K562 (cell line): ENCODE results near the gene ZNRF3. TPM values are rescaled to one million over a fixed set of nuclear protein-coding genes. Genes with fewer than 3 reads are reported as not detected.

Experiments
- ATAC-seq: fragments of 200-7000 bp; cut with Tn5 transposase; 3 replicates; pipeline ENCODE4 v1.9.1; 2020; ENCODE audit warnings: moderate library complexity
- BruUV-seq: library from RNA; stranded (reverse); fragments of 400-500 nt; replicated peaks from 2 replicates; lab custom pipeline; 2021; lab: Mats Ljungman, UMichigan
- CTCF ChIA-PET: fragments of 300-600 bp; formaldehyde crosslinking; extraction: SDS; loops from one replicate; lab custom pipeline; 2021; ENCODE audit warnings: low intra/inter-chr PET ratio; lab: Yijun Ruan, JAX
- POLR2A ChIA-PET: fragments of 300-600, 350-650 bp; sonication (Branson Sonifier 250); formaldehyde crosslinking; extraction: SDS; loops from one replicate; lab custom pipeline; 2021; ENCODE audit warnings: antibody characterized with exemption, inconsistent platforms; lab: Yijun Ruan, JAX
- DNase-seq, 4 experiments: peaks; one replicate each; pipeline versions ENCODE4 v3.0.0 to v3.0.0-alpha.2; 2011 to 2018; ENCODE audit warnings: low spot score in 3 of 4, mixed read lengths in 3 of 4; ENCODE audit errors: extremely low read depth in 1 of 4
- FAIRE-seq: peaks from 2 replicates; lab custom pipeline; 2011; peaks lifted over from hg19 to GRCh38; lab: Jason Lieb, UNC
- H2AFZ ChIP-seq: 2 replicates; pipeline ENCODE4 v1.6.0; 2011; ENCODE audit warnings: low read depth, low read length, control low read depth, inconsistent platforms
- H3K27ac ChIP-seq: fragments of 200-600 bp; 3 replicates; pipeline ENCODE4 v1.8.0; 2011; ENCODE audit warnings: low read depth, mild to moderate bottlenecking, control low read depth, inconsistent platforms, low read length, moderate library complexity, mixed read lengths; ENCODE audit errors: extremely low read depth
- H3K27me3 ChIP-seq, 2 experiments: fragments of 300-600 bp in 1 of 2; 2 replicates in 1 of 2; 3 replicates in 1 of 2; pipeline versions ENCODE4 v1.6.0 to v1.8.0; 2011; ENCODE audit warnings: inconsistent platforms in 2 of 2, low read length in 2 of 2, mild to moderate bottlenecking in 1 of 2, mixed read lengths in 1 of 2, moderate library complexity in 1 of 2; ENCODE audit not compliant: control insufficient read depth in 2 of 2, insufficient read depth in 2 of 2
- H3K36me3 ChIP-seq: fragments of 300-600 bp; 3 replicates; pipeline ENCODE4 v1.8.0; 2011; ENCODE audit warnings: mild to moderate bottlenecking, low read length, inconsistent platforms; ENCODE audit not compliant: control insufficient read depth, insufficient read depth
- H3K4me1 ChIP-seq, 2 experiments: fragments of 200-600 bp in 1 of 2; replicated peaks in 1 of 2; 2 replicates in 1 of 2; 3 replicates in 1 of 2; pipeline versions ENCODE4 v1.5.1 to v1.8.0; 2011; ENCODE audit warnings: inconsistent platforms in 2 of 2, low read length in 2 of 2, mild to moderate bottlenecking in 1 of 2, mixed read lengths in 1 of 2, moderate library complexity in 1 of 2; ENCODE audit not compliant: control insufficient read depth in 2 of 2, insufficient read depth in 2 of 2
- H3K4me2 ChIP-seq: 2 replicates; pipeline ENCODE4 v1.6.1; 2011; ENCODE audit warnings: low read length, control low read depth, inconsistent platforms, mixed read lengths; ENCODE audit not compliant: insufficient read depth
- H3K4me3 ChIP-seq: fragments of 200-600 bp; sonication (generic), shearing (Covaris generic); 2 replicates; pipeline ENCODE4 v1.5.1; 2016; ENCODE audit warnings: control low read depth, inconsistent platforms
- H3K79me2 ChIP-seq: fragments of 200-600 bp; 3 replicates; pipeline ENCODE4 v1.8.0; 2011; ENCODE audit warnings: low read length, inconsistent platforms; ENCODE audit not compliant: control insufficient read depth, insufficient read depth
- H3K9ac ChIP-seq, 2 experiments: 2 replicates each; pipeline versions ENCODE4 v1.6.0 to v1.6.1; 2011; ENCODE audit warnings: low read depth in 2 of 2, low read length in 2 of 2, control low read depth in 1 of 2, inconsistent platforms in 1 of 2, mild to moderate bottlenecking in 1 of 2, mixed read lengths in 1 of 2; ENCODE audit not compliant: insufficient read depth in 1 of 2
- H3K9me1 ChIP-seq: one replicate; pipeline ENCODE4 v1.6.0; 2011; ENCODE audit warnings: inconsistent platforms, mild to moderate bottlenecking, low read length, moderate library complexity; ENCODE audit not compliant: control insufficient read depth, insufficient read depth
- H3K9me3 ChIP-seq: replicated peaks from 2 replicates; pipeline ENCODE4 v1.5.1; 2011; ENCODE audit warnings: low read depth, low read length, inconsistent platforms; ENCODE audit not compliant: control insufficient read depth, insufficient read depth
- H4K20me1 ChIP-seq: replicated peaks from 2 replicates; pipeline ENCODE4 v1.6.1; 2011; ENCODE audit warnings: low read length, inconsistent platforms, mixed read lengths; ENCODE audit not compliant: control insufficient read depth, insufficient read depth
- EWSR1 ChIP-seq: fragments of 450-650 bp; IDR thresholded peaks from 2 replicates; pipeline ENCODE4 v1.6.1; 2018; ENCODE audit warnings: borderline replicate concordance, mild to moderate bottlenecking, low read depth, moderate library complexity; ENCODE audit not compliant: partially characterized antibody
- JUN ChIP-seq, 2 experiments: sonication (generic) in 1 of 2; formaldehyde crosslinking in 1 of 2; IDR thresholded peaks; 2 replicates each; pipeline versions ENCODE4 v1.6.1 to v1.8.0; 2012 to 2022; ENCODE audit warnings: borderline replicate concordance in 2 of 2, mild to moderate bottlenecking in 2 of 2, improper control_type of control experiment in 1 of 2, low read depth in 1 of 2, low read length in 1 of 2, missing genetic modification reagents in 1 of 2
- NFATC3 ChIP-seq: fragments of 450-650 bp; IDR thresholded peaks from 2 replicates; pipeline ENCODE4 v1.6.1; 2017; ENCODE audit warnings: mild to moderate bottlenecking
- SMAD1 ChIP-seq: fragments of 150-350 bp; IDR thresholded peaks from 2 replicates; pipeline ENCODE4 v1.6.1; 2014; ENCODE audit warnings: low read length, low read depth; ENCODE audit not compliant: partially characterized antibody
- ZNF445 ChIP-seq: fragments of 250-450 bp; sonication (Bioruptor Pico); IDR thresholded peaks from 2 replicates; pipeline ENCODE4 v1.4.0; 2020; ENCODE audit warnings: low read depth, mild to moderate bottlenecking, moderate library complexity
- ZNF551 ChIP-seq: fragments of 250-450 bp; sonication (Bioruptor Pico); IDR thresholded peaks from 2 replicates; pipeline ENCODE4 v1.5.0; 2021; ENCODE audit warnings: mild to moderate bottlenecking, moderate library complexity
- ZNF668 ChIP-seq: fragments of 250-450 bp; sonication (Bioruptor Pico); IDR thresholded peaks from 2 replicates; pipeline ENCODE4 v1.8.0; 2022; ENCODE audit warnings: mild to moderate bottlenecking, inconsistent platforms
- WGBS: fragments of 100-300 bp; shearing (Covaris generic); methylation state at CpG from one replicate; pipeline ENCODE4 v1.1.6; 2016; ENCODE audit warnings: low coverage, mixed read lengths; ENCODE audit not compliant: insufficient coverage; ENCODE audit errors: missing lambda C conversion rate; 5-methylcytosine and 5-hydroxymethylcytosine counted together
- in situ Hi-C: fragments of 300-500 bp; cut with MboI; formaldehyde crosslinking; loops from 4 replicates; pipeline ENCODE4 v1.15.0; 2018; ENCODE audit warnings: inconsistent platforms, mixed read lengths
- intact Hi-C: fragments of 100-400 bp; cut with micrococcal nuclease; formaldehyde crosslinking; loops from 2 replicates; pipeline ENCODE4 v1.14.2; 2022
- polyA plus RNA-seq, 8 experiments: library from polyadenylated mRNA; depleted of rRNA in 4 of 8; stranded (reverse) in 5 of 8; unstranded in 3 of 8; fragments of >200 nt; fragmentation: Nextera tagmentation in 2 of 8; fragmentation: Illumina TruSeq in 1 of 8; extraction: Ambion mirVana in 2 of 8; extraction: Trizol in 1 of 8; gene quantifications; 2 replicates each; pipeline versions ENCODE4 v1.2.1 to v1.2.3, GENCODE V29; 2011 to 2014; ENCODE audit warnings: inconsistent platforms in 1 of 8, missing spikeins in 1 of 8
- total RNA-seq, 7 experiments: library from RNA; depleted of rRNA in 6 of 7; stranded (reverse); fragments of >200 nt in 6 of 7; fragmentation: Illumina TruSeq in 2 of 7; extraction: Trizol in 2 of 7; gene quantifications; 2 replicates each; pipeline versions ENCODE4 v1.2.1 to v1.2.3, GENCODE V29; 2011 to 2021; ENCODE audit warnings: low replicate concordance in 1 of 7
- TF ChIP-seq, protein P1 (sequence below): fragments of 450-650 bp; formaldehyde crosslinking; IDR thresholded peaks from 2 replicates; pipeline ENCODE4 v1.4.0; 2020; ENCODE audit warnings: mild to moderate bottlenecking, moderate library complexity
- TF ChIP-seq, protein P2 (sequence below), 3 experiments: IDR thresholded peaks in 2 of 3; conservative IDR thresholded peaks in 1 of 3; 2 replicates each; pipeline ENCODE4 v1.5.1; 2011 to 2012; ENCODE audit warnings: low read length in 3 of 3, mild to moderate bottlenecking in 3 of 3, control low read depth in 2 of 3, improper control_type of control experiment in 1 of 3, inconsistent platforms in 1 of 3, low read depth in 1 of 3, mixed read lengths in 1 of 3, moderate library complexity in 1 of 3; ENCODE audit not compliant: insufficient read depth in 2 of 3

The ZNRF3 gene
- total and polyA plus RNA-seq, 9 of the 15 experiments (the other 6 are each of a cell fraction or from before 2014, with no cell fraction given), result 0.41 to 5.9 (median 1.7) TPM

DNA sequence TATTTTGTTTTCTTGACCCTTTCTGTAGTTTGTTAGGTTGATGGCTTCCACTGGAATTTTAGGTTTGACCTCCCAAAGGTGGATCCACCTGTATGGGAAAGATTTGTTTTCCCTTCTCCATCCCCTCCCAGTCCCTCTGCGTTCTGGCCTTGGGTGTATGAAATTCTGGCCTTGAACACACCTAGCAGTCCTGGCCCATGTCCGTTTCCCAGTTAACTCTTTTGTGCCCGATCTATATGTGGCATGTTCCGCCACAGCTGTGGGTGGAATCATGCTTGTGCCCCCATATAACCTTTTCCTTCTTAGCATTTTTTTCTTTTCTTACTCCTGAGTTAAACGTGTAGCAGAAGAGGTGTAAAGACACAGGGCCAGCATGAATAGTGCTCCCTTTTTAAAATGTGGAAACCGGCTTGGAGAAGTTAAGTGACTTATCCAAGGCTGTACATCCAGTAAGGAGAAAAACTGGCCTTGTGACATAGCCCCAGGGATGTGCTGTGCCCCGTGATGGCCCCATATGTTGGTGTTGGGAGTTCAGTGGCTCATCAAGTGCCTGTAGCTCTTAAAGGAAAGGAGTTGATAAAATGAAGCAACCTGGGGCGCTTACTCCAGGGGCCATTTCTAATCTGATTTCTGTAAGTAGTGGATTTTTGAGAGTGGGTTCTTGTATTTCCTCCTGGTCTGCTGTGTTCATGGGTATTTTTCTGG is 39.3 kb downstream of the ZNRF3 start:
- Histone ChIP-seq H3K9ac (no peak overlapping the region), H3K27ac (no peak overlapping the region), H4K20me1 (0 out of 2 replicates have a peak, but pooled peaks cover 3% of the 10 kb centered on the region), H3K4me2 (no peak overlapping the region), H2AFZ (no peak overlapping the region), H3K27me3 (no peaks in the 10 kb centered on the region), H3K79me2 (peaks cover 3% of the 10 kb centered on the region; the same call in 2 of the 3 replicates), H3K9me3 (no peaks in the 10 kb centered on the region), H3K9me1 (no peaks in the 10 kb centered on the region), H3K36me3 (no peaks in the 10 kb centered on the region), H3K4me1 (peaks cover 3% of the 10 kb centered on the region in 2 experiments; a peak in 3 of 5 replicates), H3K4me3 (no peak overlapping the region)
- in situ Hi-C loops, result no loop called here
- WGBS, result 57% methylated on average over 7 of the region's 8 CpGs
- no TSS peak for BruUV-seq
- no peak for DNase-seq
- TF ChIP-seq EWSR1 (no peak), JUN (IDR thresholded peaks at IDR 0.05; ENCODE audit: borderline replicate concordance, low read depth, low read length) (no peak), JUN (CRISPR knock-in tag; IDR thresholded peaks at IDR 0.05; ENCODE audit: borderline replicate concordance) (no peak), ZNF445 (CRISPR knock-in tag) (no peak), ZNF551 (CRISPR knock-in tag) (no peak), NFATC3 (no peak), SMAD1 (no peak), ZNF668 (CRISPR knock-in tag) (no peak)
- TF ChIP-seq, protein P1, sequence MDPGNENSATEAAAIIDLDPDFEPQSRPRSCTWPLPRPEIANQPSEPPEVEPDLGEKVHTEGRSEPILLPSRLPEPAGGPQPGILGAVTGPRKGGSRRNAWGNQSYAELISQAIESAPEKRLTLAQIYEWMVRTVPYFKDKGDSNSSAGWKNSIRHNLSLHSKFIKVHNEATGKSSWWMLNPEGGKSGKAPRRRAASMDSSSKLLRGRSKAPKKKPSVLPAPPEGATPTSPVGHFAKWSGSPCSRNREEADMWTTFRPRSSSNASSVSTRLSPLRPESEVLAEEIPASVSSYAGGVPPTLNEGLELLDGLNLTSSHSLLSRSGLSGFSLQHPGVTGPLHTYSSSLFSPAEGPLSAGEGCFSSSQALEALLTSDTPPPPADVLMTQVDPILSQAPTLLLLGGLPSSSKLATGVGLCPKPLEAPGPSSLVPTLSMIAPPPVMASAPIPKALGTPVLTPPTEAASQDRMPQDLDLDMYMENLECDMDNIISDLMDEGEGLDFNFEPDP (CRISPR knock-in tag), result no peak
- TF ChIP-seq, protein P2, sequence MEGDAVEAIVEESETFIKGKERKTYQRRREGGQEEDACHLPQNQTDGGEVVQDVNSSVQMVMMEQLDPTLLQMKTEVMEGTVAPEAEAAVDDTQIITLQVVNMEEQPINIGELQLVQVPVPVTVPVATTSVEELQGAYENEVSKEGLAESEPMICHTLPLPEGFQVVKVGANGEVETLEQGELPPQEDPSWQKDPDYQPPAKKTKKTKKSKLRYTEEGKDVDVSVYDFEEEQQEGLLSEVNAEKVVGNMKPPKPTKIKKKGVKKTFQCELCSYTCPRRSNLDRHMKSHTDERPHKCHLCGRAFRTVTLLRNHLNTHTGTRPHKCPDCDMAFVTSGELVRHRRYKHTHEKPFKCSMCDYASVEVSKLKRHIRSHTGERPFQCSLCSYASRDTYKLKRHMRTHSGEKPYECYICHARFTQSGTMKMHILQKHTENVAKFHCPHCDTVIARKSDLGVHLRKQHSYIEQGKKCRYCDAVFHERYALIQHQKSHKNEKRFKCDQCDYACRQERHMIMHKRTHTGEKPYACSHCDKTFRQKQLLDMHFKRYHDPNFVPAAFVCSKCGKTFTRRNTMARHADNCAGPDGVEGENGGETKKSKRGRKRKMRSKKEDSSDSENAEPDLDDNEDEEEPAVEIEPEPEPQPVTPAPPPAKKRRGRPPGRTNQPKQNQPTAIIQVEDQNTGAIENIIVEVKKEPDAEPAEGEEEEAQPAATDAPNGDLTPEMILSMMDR (IDR thresholded peaks at IDR 0.05 in 2 of 3, conservative IDR thresholded peaks at IDR 0.05 in 1 of 3; ENCODE audit: insufficient read depth in 2 of 3, low read depth in 1 of 3, low read length in 3 of 3), result no peak
- intact Hi-C loops, result no loop called here
- ChIA-PET CTCF (no interaction called here), POLR2A (no interaction called here)
- no peak for ATAC-seq
- no peak for FAIRE-seq
